ENCODE results near the gene INPP5F.
A peak's percentile ranks its signal among the peaks of the same experiment; 100 is the strongest.

Gene INPP5F

DNA sequence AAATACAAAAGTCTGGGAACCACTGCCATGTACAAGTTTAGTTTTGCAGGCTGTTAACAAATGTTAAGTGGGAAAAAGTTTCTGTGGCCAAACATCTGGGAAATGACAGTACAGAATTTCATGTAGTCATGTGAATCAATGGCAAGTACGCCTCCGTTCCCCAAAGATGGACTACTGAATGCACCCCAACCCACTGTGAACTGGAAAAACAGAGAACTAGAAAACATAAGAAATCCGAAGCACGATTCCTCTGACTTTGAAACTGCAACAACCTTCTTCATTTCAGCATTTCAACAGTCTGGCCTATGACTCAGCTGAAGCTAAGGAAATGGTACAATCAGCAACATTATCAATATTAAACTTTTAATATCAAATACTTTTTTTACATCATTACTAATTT lies 105.0 kb downstream of the INPP5F start:
- no peaks in the 10 kb centered on the region for H3K9me3 Mint-ChIP-seq
- H3K4me1 Mint-ChIP-seq = peaks cover 17% of the 10 kb centered on the region
- H3K36me3 Mint-ChIP-seq = peaks cover 56% of the 10 kb centered on the region
- H3K27ac Mint-ChIP-seq = no peak overlapping the region
- no peak overlapping the region for H3K4me3 Mint-ChIP-seq
- H3K27me3 Mint-ChIP-seq = no peaks in the 10 kb centered on the region
- ATAC-seq = no peak

DNA sequence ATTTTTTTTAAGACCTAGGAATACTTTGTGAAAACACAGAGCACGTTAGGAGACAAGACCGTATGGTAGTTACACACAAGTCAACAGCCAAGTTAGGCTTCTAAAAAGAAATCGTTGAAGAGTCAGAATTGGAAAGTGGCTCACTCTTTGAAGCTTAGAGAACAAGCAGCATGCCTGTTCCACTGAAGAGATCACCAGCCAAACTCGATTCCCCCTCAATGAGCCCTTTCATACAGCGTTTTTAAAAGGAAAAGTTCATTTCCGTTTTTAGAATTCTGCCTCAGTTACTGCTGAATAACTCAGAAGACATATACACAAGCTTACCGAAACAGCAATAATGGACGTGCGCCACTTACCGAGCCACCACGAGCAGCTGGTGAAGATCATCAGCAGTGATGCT lies 105.8 kb downstream of the INPP5F start:
- Mint-ChIP-seq H3K4me1 (peaks cover 17% of the 10 kb centered on the region), H3K9me3 (no peaks in the 10 kb centered on the region), H3K27ac (no peak overlapping the region), H3K27me3 (no peaks in the 10 kb centered on the region), H3K36me3 (peaks cover 54% of the 10 kb centered on the region), H3K4me3 (no peak overlapping the region)
- no peak for ATAC-seq

DNA sequence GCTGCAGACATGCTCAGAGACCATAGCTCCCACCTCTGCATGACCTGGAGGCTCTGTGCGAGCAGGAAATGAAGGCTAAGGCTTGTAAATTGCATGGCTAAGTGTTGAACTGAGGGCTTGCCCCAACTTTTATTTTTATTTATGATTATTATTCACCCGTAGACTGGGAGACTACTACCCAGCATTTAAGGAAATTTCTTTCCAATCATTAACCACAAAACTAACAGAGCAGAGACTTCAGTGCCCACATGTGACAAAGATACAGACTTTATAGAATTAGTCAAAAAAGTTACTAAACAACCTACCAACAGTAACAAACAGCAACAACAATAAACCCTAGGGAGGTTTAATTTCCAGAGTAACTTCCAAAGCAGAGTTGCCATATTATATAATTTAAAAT lies 107.1 kb downstream of the INPP5F start:
- ATAC-seq = no peak
- H3K27ac Mint-ChIP-seq = peak overlapping the region; percentile 79
- H3K27me3 Mint-ChIP-seq = no peaks in the 10 kb centered on the region
- no peak overlapping the region for H3K4me3 Mint-ChIP-seq
- H3K9me3 Mint-ChIP-seq = no peaks in the 10 kb centered on the region
- H3K36me3 Mint-ChIP-seq = peaks cover 58% of the 10 kb centered on the region
- H3K4me1 Mint-ChIP-seq = peaks cover 17% of the 10 kb centered on the region

DNA sequence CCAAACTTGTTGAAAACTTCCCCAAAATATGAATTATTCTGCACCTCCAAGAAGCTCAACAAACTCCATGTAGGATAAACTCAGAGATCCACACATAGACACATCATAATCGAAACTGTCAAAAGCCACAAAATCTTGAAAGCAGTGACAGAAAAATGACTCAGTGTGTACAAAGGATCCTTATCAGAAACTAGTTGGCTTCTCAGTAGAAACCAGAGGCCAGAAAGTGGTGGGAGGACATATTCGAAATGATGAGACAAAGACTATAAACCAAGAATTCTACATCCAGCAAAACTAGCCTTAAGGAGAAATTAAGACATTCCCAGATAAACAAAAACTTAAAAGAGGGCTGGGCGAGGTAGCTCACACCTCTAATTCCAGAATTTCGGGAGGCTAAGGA lies 108.3 kb downstream of the INPP5F start:
- Mint-ChIP-seq H3K36me3 (peaks cover 64% of the 10 kb centered on the region), H3K4me3 (no peak overlapping the region), H3K9me3 (no peaks in the 10 kb centered on the region), H3K4me1 (peaks cover 17% of the 10 kb centered on the region), H3K27me3 (no peaks in the 10 kb centered on the region), H3K27ac (peak overlapping the region; percentile 79)
- no peak for ATAC-seq

DNA sequence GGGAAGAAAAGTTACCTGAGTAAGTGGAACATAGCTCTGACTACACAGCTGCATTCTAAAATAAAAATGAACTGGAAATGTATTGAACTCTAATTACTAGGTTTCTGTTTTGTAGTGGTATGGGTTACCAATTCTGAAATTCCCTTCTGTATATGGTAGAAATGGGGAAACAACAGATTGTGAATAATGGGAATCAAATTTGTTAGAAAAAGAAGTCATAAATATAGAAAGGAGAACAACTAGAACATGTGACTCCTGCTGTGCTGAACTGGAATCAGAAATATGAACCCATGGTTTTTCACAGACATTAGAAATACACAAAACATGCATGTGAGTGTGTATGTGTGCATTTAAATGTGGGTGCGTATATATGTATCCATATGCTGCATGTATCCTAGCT lies 119.8 kb downstream of the INPP5F start:
- H3K27me3 Mint-ChIP-seq = no peaks in the 10 kb centered on the region
- H3K27ac Mint-ChIP-seq = no peak overlapping the region
- H3K4me1 Mint-ChIP-seq = no peaks in the 10 kb centered on the region
- H3K4me3 Mint-ChIP-seq = no peak overlapping the region
- ATAC-seq = no peak
- no peaks in the 10 kb centered on the region for H3K9me3 Mint-ChIP-seq
- peaks cover 65% of the 10 kb centered on the region for H3K36me3 Mint-ChIP-seq

DNA sequence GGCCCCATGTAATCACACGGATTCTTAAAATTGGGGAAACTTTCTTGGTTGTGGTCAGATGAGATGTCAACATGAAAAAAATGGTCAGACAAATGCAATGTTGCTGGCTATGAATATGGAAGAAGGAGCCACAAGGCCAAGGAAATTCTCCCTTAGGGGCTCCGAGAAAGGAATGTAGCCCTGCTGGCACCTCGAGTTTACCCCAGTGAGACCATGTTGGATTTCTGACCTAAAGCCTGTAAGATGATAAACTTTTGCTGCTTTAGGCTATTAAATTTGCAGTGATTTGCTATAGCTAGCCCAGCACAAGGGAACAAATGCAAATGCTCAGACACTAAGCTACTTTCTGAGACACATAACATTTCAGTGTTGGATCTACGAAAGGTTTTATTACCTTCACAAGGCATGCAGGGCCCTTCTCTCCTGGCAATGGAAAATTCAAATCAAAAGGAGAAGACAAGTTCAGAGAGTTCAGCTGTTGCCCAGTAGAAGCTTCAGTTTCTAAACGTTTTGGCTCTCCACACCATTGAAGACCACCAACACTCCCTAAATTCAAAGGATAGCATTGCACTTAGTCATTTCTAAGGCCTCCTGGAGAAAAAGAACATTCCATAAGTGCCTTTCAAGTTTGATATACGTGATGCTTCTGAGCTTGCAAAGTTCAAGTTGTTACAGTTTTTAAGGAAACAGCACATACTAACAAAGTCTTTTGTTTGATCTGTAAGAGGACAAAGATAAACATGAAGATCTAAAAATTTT lies 123.4 kb downstream of the INPP5F start:
- no peaks in the 10 kb centered on the region for H3K9me3 Mint-ChIP-seq
- H3K4me1 Mint-ChIP-seq = no peaks in the 10 kb centered on the region
- H3K27me3 Mint-ChIP-seq = no peaks in the 10 kb centered on the region
- no peak overlapping the region for H3K27ac Mint-ChIP-seq
- peaks cover 53% of the 10 kb centered on the region for H3K36me3 Mint-ChIP-seq
- ATAC-seq = no peak
- no peak overlapping the region for H3K4me3 Mint-ChIP-seq

DNA sequence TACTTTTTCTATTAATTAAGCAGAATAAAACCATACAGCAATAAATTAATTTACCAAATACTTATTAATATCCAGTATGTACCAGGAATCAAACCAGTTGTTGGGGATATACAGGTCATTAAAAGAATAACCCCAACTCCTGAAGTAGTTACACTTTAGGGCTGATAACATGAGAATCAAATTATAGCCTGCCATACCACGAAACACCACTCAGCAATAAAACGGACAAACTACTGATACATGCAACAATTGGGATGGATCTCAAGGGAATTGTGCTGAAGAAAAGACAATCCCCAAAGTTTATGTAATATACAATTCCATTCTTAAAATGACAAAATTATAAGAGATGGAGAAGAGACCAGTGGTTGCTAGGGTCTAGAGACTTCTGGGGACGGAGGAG lies 124.1 kb downstream of the INPP5F start:
- ATAC-seq = no peak
- Mint-ChIP-seq H3K36me3 (peaks cover 51% of the 10 kb centered on the region), H3K4me1 (no peaks in the 10 kb centered on the region), H3K4me3 (no peak overlapping the region), H3K27me3 (no peaks in the 10 kb centered on the region), H3K27ac (no peak overlapping the region), H3K9me3 (no peaks in the 10 kb centered on the region)

DNA sequence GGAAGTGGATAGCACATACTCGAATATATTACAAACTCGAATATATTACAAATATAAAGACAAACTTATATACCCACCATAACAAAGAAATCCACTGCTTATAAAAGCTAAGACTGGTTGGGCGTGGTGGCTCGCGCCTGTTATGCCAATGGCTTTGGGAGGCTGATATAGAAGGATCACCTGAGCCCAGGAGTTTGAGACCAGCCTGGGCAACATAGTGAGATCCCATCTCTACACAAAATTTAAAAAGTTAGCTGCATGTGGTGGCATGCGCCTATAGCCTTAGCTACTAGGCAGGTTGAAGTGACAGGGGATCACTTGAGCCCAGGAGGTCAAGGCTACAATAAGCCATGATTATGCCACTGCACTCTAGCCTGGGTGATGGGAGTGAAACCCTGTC lies 126.4 kb downstream of the INPP5F start:
- ATAC-seq = no peak
- no peaks in the 10 kb centered on the region for H3K4me1 Mint-ChIP-seq
- no peaks in the 10 kb centered on the region for H3K9me3 Mint-ChIP-seq
- no peak overlapping the region for H3K27ac Mint-ChIP-seq
- H3K4me3 Mint-ChIP-seq = no peak overlapping the region
- no peaks in the 10 kb centered on the region for H3K27me3 Mint-ChIP-seq
- H3K36me3 Mint-ChIP-seq = peaks cover 50% of the 10 kb centered on the region

DNA sequence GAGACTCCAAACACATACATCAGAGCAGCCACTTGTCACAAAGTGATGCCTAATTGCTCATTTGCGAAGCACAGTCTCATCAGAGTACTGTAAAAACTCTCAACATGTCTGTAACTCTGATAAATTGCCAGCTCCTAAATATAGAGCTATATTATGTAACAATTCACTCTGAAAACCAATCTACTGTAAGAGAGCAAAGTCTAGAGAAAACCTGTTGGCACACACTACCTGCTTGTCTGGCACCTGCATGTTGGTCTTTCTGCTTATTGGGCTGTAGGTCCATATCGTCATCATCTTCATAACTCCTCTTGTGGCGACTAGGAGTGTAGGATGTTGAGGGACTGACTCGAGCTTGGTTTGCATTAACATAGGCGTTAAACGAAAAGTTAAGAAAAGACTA lies 127.0 kb downstream of the INPP5F start:
- H3K4me1 Mint-ChIP-seq = no peaks in the 10 kb centered on the region
- H3K27ac Mint-ChIP-seq = no peak overlapping the region
- H3K36me3 Mint-ChIP-seq = peaks cover 48% of the 10 kb centered on the region
- no peaks in the 10 kb centered on the region for H3K9me3 Mint-ChIP-seq
- no peak overlapping the region for H3K4me3 Mint-ChIP-seq
- H3K27me3 Mint-ChIP-seq = no peaks in the 10 kb centered on the region
- no peak for ATAC-seq

DNA sequence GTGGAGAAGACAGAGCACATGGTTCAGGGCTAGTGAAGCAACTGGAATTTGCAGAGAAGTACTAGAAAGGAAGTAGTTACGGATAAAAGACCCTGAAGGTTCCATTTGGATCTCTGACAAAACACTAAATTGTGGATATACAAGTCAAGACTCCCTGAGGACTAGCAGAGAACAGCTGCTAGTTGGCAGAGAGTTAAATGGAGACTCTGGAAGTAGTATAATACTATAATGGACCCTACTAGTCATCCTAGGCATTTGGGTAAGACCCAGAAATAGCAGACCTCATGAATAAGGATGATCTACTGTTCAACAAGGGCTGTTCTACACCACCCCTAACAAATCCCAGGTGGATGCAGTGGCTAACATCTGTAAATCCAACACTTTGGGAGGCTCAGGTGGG lies 127.7 kb downstream of the INPP5F start:
- Mint-ChIP-seq H3K27ac (no peak overlapping the region), H3K4me1 (no peaks in the 10 kb centered on the region), H3K4me3 (no peak overlapping the region), H3K27me3 (no peaks in the 10 kb centered on the region), H3K9me3 (no peaks in the 10 kb centered on the region), H3K36me3 (peaks cover 46% of the 10 kb centered on the region)
- no peak for ATAC-seq

DNA sequence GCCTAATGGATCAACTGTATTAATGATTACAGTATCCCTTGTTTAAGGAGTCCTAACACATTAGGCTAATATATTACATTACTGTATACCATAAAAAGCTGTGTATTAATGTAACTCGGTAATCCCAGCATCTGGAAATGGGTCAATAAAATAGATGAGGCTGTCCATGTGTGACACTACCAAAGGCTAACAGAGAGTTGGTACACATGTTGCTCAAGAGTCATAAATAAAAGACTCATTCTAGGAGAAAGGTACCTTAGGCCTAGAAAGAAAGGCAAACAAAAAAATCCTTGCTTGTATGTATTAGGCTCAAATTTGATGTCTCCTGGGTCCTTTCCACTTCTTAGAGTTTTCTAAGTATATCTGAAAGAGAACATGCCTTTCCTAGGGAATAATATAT lies 132.2 kb downstream of the INPP5F start:
- peaks cover 29% of the 10 kb centered on the region for H3K4me1 Mint-ChIP-seq
- no peaks in the 10 kb centered on the region for H3K9me3 Mint-ChIP-seq
- no peak for ATAC-seq
- no peaks in the 10 kb centered on the region for H3K27me3 Mint-ChIP-seq
- no peak overlapping the region for H3K27ac Mint-ChIP-seq
- H3K4me3 Mint-ChIP-seq = no peak overlapping the region
- H3K36me3 Mint-ChIP-seq = peaks cover 26% of the 10 kb centered on the region

DNA sequence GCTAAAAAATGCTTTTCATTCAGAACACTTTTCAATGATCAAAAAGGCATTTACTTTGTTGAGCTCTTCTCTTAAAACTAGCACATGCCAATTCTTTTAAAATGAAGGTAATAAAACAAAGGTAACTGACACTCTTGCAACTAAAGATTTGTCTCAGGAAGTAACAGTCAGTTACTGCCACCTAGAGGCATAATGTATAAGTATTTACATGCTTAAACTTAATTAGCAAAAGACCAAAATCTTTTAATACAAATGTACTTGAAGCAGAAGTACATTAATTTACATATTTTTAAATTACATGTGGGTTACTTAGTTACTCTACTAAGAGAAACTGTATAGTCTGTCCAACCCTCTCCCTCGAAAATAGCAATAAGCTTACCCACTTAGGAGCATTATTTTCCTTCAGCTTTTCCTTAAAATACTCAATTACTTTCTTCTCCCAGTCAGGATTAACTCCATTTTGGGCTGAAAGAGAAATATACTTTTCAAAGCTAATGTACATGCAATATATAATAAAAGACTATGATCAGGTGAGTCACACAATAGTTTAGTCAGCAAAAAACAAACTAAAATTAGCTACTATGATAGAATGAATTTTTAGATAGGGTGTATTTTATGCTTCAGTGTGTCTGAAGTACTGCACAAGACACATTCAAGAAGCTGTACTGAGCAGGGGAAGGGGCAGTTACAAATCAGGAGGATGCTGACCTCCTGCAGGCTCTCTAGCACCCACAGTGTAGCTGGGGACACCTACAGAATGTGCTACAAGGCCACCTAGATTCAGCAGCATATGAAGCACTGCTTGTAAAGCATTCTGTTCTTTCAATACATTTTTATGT lies 133.8 kb downstream of the INPP5F start:
- no peak overlapping the region for H3K4me3 Mint-ChIP-seq
- H3K4me1 Mint-ChIP-seq = peaks cover 35% of the 10 kb centered on the region
- H3K27me3 Mint-ChIP-seq = no peaks in the 10 kb centered on the region
- ATAC-seq = no peak
- H3K36me3 Mint-ChIP-seq = peaks cover 33% of the 10 kb centered on the region
- peak overlapping the region; percentile 31 for H3K27ac Mint-ChIP-seq
- H3K9me3 Mint-ChIP-seq = peaks cover 3% of the 10 kb centered on the region

DNA sequence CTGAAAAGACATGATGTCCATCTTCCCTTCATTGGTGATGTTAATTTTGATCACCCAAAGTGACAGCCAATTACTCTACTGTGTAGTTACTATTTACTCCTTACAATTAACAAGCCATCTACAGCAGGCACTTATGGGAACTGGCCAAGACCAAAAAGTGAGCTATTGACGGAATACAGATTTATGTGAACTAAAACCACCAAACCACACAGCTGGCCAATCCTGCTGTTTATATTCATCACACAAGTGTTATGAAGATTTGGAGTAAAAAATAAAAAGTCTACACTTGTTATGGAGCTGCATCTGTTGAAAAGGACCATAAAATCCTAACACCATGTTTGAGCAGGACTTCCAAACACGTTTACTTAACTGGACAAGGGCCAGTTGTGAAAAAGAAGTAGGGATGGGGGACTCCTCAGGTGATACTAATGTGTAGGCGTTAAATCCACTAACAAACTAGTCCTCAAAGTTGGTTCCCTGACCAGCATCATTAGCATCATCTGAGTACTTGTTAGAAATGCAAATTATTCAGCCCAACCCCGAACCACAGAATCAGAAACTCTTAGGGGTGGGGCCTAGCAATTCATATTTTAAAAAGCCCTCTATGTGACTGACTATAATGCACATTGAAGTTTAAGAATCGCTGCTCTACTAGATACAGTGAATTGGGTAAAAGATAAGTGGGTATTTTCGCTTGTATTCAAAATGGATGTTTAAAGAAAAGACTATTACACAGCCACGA lies 135.2 kb downstream of the INPP5F start:
- Mint-ChIP-seq H3K9me3 (peaks cover 4% of the 10 kb centered on the region), H3K27ac (peak overlapping the region; percentile 19), H3K4me1 (peaks cover 40% of the 10 kb centered on the region), H3K4me3 (no peak overlapping the region), H3K27me3 (no peaks in the 10 kb centered on the region), H3K36me3 (peaks cover 28% of the 10 kb centered on the region)
- no peak for ATAC-seq

DNA sequence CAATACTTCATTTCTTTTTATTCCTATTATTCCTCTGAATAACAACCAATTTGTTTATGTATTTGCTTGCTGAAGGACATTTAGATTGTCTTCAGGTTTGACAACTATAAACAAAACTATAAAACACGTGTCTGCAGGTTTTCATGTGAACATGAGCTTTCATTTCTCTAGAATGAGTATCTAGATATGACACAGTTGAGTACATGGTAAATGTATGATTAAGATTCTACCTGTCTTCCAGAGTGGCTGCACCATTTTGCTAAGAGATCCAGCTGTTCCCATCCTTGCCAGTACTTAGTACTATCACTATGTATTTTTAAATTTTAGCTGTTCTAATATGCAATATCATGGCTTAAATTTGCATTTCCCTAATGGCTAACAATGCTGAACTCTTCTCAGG lies 136.7 kb downstream of the INPP5F start:
- peaks cover 53% of the 10 kb centered on the region for H3K4me1 Mint-ChIP-seq
- no peak overlapping the region for H3K27ac Mint-ChIP-seq
- H3K4me3 Mint-ChIP-seq = no peak overlapping the region
- H3K9me3 Mint-ChIP-seq = peaks cover 4% of the 10 kb centered on the region
- ATAC-seq = no peak
- no peaks in the 10 kb centered on the region for H3K27me3 Mint-ChIP-seq
- H3K36me3 Mint-ChIP-seq = peaks cover 27% of the 10 kb centered on the region

DNA sequence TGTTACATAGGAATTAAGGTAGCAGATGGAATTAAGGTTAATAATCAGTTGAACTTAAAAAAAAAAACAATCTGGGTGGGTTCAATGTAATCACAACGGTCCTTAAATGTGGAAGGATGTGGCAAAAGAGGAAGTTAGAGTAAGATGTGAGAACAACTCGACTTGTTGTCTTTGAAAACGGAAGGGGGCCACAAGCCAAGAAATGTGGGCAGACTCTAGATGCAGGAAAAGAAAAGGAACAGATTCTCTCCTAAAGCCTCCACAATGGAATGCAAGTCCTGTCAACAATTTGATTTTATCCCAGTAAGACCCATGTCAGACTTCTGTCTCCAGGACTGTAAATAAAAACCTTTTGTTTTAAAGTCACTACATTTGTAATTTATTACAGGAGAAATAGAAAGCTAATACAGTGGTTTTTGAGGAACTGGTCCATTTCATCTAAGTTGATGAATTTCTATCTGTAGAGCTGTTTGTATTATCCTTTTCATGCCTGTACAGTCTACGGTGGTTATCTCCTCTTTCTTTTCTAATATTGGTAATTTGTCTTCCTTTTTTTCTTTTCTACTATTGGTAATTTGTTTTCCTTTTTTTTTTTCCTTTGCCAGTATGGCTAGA lies 138.2 kb downstream of the INPP5F start:
- Mint-ChIP-seq H3K4me3 (no peak overlapping the region), H3K27ac (no peak overlapping the region), H3K27me3 (no peaks in the 10 kb centered on the region), H3K4me1 (peaks cover 59% of the 10 kb centered on the region), H3K36me3 (peaks cover 26% of the 10 kb centered on the region), H3K9me3 (peaks cover 4% of the 10 kb centered on the region)
- no peak for ATAC-seq
